Adipocyte (in vitro differentiated cells): ENCODE measurements around the gene ABCC11.
"Not testable (repeated sequence)": the region's sequence is repeated elsewhere in the genome, so short reads cannot be mapped to it uniquely, and the experiment has no call there.

ENCODE experiments used
- DNase-seq: peaks from one replicate; pipeline ENCODE4 v3.0.0-alpha.2; 2015; ENCODE audit warnings: low read depth
- H3K27me3 ChIP-seq: replicated peaks from 2 replicates; pipeline ENCODE4 v1.7.0; 2013; ENCODE audit warnings: mild to moderate bottlenecking, low read length, moderate library complexity; ENCODE audit not compliant: control insufficient read depth, insufficient read depth
- H3K36me3 ChIP-seq: 2 replicates; pipeline ENCODE4 v1.7.0; 2013; ENCODE audit warnings: low read length, mild to moderate bottlenecking, moderate library complexity; ENCODE audit not compliant: control insufficient read depth, insufficient read depth, severe bottlenecking
- H3K4me1 ChIP-seq: 2 replicates; pipeline ENCODE4 v1.7.0; 2013; ENCODE audit warnings: mild to moderate bottlenecking, low read length, moderate library complexity; ENCODE audit not compliant: control insufficient read depth, insufficient read depth
- H3K4me3 ChIP-seq: 2 replicates; pipeline ENCODE4 v1.7.0; 2013; ENCODE audit warnings: mild to moderate bottlenecking, low read length, moderate library complexity
- H3K9ac ChIP-seq: 2 replicates; pipeline ENCODE4 v1.7.0; 2013; ENCODE audit warnings: mild to moderate bottlenecking, low read length, moderate library complexity
- H3K9me3 ChIP-seq: 2 replicates; pipeline ENCODE4 v1.7.0; 2013; ENCODE audit warnings: mild to moderate bottlenecking, low read length, moderate library complexity; ENCODE audit not compliant: control insufficient read depth

Gene ABCC11

GRCh38 chr16:48173889-48174288 lies 73.5 kb downstream of the ABCC11 start:
- Histone ChIP-seq H3K9ac (no peak overlapping the region), H3K27me3 (peaks cover 27% of the 10 kb centered on the region), H3K36me3 (no peaks in the 10 kb centered on the region), H3K9me3 (no peaks in the 10 kb centered on the region), H3K4me3 (no peak overlapping the region), H3K4me1 (no peaks in the 10 kb centered on the region)
- DNase-seq, result no peak

- H3K4me1 ChIP-seq, result no peaks in the 10 kb centered on the region
- peaks cover 27% of the 10 kb centered on the region for H3K27me3 ChIP-seq
- H3K4me3 ChIP-seq, result no peak overlapping the region
- H3K9ac ChIP-seq, result no peak overlapping the region
- no peaks in the 10 kb centered on the region for H3K9me3 ChIP-seq
- no peak for DNase-seq
- no peaks in the 10 kb centered on the region for H3K36me3 ChIP-seq
Observed at GRCh38 chr16:48172682-48173081, 74.7 kb downstream of the ABCC11 start.

- Histone ChIP-seq H3K4me1 (peaks cover 7% of the 10 kb centered on the region), H3K4me3 (no peak overlapping the region), H3K9me3 (no peaks in the 10 kb centered on the region), H3K36me3 (no peaks in the 10 kb centered on the region), H3K9ac (no peak overlapping the region), H3K27me3 (peaks cover 17% of the 10 kb centered on the region)
- DNase-seq, result no peak
Observed at GRCh38 chr16:48169896-48170295, 77.4 kb downstream of the ABCC11 start.

GRCh38 chr16:48168075-48168474 lies 79.3 kb downstream of the ABCC11 start:
- peaks cover 11% of the 10 kb centered on the region for H3K27me3 ChIP-seq
- H3K4me3 ChIP-seq, result no peak overlapping the region
- no peak for DNase-seq
- H3K9me3 ChIP-seq, result no peaks in the 10 kb centered on the region
- no peaks in the 10 kb centered on the region for H3K36me3 ChIP-seq
- H3K9ac ChIP-seq, result no peak overlapping the region
- peaks cover 8% of the 10 kb centered on the region for H3K4me1 ChIP-seq

- H3K27me3 ChIP-seq, H3K9ac ChIP-seq, H3K36me3 ChIP-seq, H3K4me1 ChIP-seq, DNase-seq, H3K9me3 ChIP-seq, H3K4me3 ChIP-seq: not testable (repeated sequence)
Observed at GRCh38 chr16:48166617-48167016, 80.7 kb downstream of the ABCC11 start.

GRCh38 chr16:48165961-48166578 lies 81.3 kb downstream of the ABCC11 start:
- Histone ChIP-seq H3K4me3 (no peak overlapping the region), H3K36me3 (no peaks in the 10 kb centered on the region), H3K4me1 (peaks cover 8% of the 10 kb centered on the region), H3K9ac (no peak overlapping the region), H3K9me3 (no peaks in the 10 kb centered on the region), H3K27me3 (peaks cover 8% of the 10 kb centered on the region)
- peak; percentile 35 for DNase-seq

- H3K4me1 ChIP-seq, result peaks cover 8% of the 10 kb centered on the region
- H3K9ac ChIP-seq, result peak overlapping the region; percentile 12
- peak; percentile 86 for DNase-seq
- H3K4me3 ChIP-seq, result peak overlapping the region; percentile 16
- H3K36me3 ChIP-seq, result no peaks in the 10 kb centered on the region
- no peaks in the 10 kb centered on the region for H3K9me3 ChIP-seq
- peaks cover 2% of the 10 kb centered on the region for H3K27me3 ChIP-seq
Observed at GRCh38 chr16:48164907-48165715, 82.2 kb downstream of the ABCC11 start.

GRCh38 chr16:48162839-48163410 lies 84.4 kb downstream of the ABCC11 start:
- no peak for DNase-seq
- Histone ChIP-seq H3K9me3 (no peaks in the 10 kb centered on the region), H3K9ac (no peak overlapping the region), H3K36me3 (no peaks in the 10 kb centered on the region), H3K4me3 (no peak overlapping the region), H3K4me1 (peaks cover 8% of the 10 kb centered on the region), H3K27me3 (no peaks in the 10 kb centered on the region)

- peaks cover 8% of the 10 kb centered on the region for H3K4me1 ChIP-seq
- no peak overlapping the region for H3K4me3 ChIP-seq
- H3K27me3 ChIP-seq, result no peaks in the 10 kb centered on the region
- H3K9me3 ChIP-seq, result no peaks in the 10 kb centered on the region
- no peak for DNase-seq
- H3K9ac ChIP-seq, result no peak overlapping the region
- no peaks in the 10 kb centered on the region for H3K36me3 ChIP-seq
Observed at GRCh38 chr16:48161906-48162305, 85.4 kb downstream of the ABCC11 start.

GRCh38 chr16:48160575-48160974 lies 86.8 kb downstream of the ABCC11 start:
- Histone ChIP-seq H3K4me3 (no peak overlapping the region), H3K9me3 (no peaks in the 10 kb centered on the region), H3K9ac (no peak overlapping the region), H3K4me1 (peaks cover 10% of the 10 kb centered on the region), H3K36me3 (no peaks in the 10 kb centered on the region), H3K27me3 (peaks cover 6% of the 10 kb centered on the region)
- DNase-seq, result no peak

- no peak overlapping the region for H3K4me3 ChIP-seq
- no peaks in the 10 kb centered on the region for H3K36me3 ChIP-seq
- DNase-seq, result peak; percentile 37
- no peaks in the 10 kb centered on the region for H3K9me3 ChIP-seq
- peaks cover 3% of the 10 kb centered on the region for H3K4me1 ChIP-seq
- no peak overlapping the region for H3K9ac ChIP-seq
- peaks cover 7% of the 10 kb centered on the region for H3K27me3 ChIP-seq
Observed at GRCh38 chr16:48158296-48158695, 89.0 kb downstream of the ABCC11 start.
